Measurements from ENCODE around the gene BICDL2.
A peak's percentile ranks its signal among the peaks of the same experiment; 100 is the strongest.

BICDL2 gene

GRCh38 chr16:3009568-3010390, 27.0 kb downstream of the BICDL2 start:
- no peak for DNase-seq (ENCODE audit: low spot score)

- no peak for DNase-seq (ENCODE audit: low spot score)
Observed at GRCh38 chr16:3008690-3009037, 28.1 kb downstream of the BICDL2 start.

GRCh38 chr16:3007957-3008689, 28.6 kb downstream of the BICDL2 start:
- DNase-seq (ENCODE audit: low spot score), result no peak

- no peak for DNase-seq (ENCODE audit: low spot score)
Observed at GRCh38 chr16:3007059-3007956, 29.4 kb downstream of the BICDL2 start.

GRCh38 chr16:3004781-3005284, 31.9 kb downstream of the BICDL2 start:
- peak; percentile 51 for DNase-seq (ENCODE audit: low spot score)

GRCh38 chr16:3004319-3004718, 32.4 kb downstream of the BICDL2 start:
- DNase-seq (ENCODE audit: low spot score), result peak; percentile 41

- DNase-seq (ENCODE audit: low spot score), result peak; percentile 99
Observed at GRCh38 chr16:3003582-3004270, 33.0 kb downstream of the BICDL2 start.

GRCh38 chr16:3001316-3001715, 35.4 kb downstream of the BICDL2 start:
- no peak for DNase-seq (ENCODE audit: low spot score)

- DNase-seq (ENCODE audit: low spot score), result no peak
Observed at GRCh38 chr16:3000540-3000939, 36.2 kb downstream of the BICDL2 start.

GRCh38 chr16:2999929-3000328, 36.8 kb downstream of the BICDL2 start:
- no peak for DNase-seq (ENCODE audit: low spot score)

GRCh38 chr16:2996298-2996697, 40.4 kb downstream of the BICDL2 start:
- no peak for DNase-seq (ENCODE audit: low spot score)

- no peak for DNase-seq (ENCODE audit: low spot score)
Observed at GRCh38 chr16:2992383-2993081, 44.2 kb downstream of the BICDL2 start.

GRCh38 chr16:2991566-2992261, 45.0 kb downstream of the BICDL2 start:
- no peak for DNase-seq (ENCODE audit: low spot score)

GRCh38 chr16:2990891-2991290, 45.9 kb downstream of the BICDL2 start:
- no peak for DNase-seq (ENCODE audit: low spot score)

GRCh38 chr16:2988590-2989099, 48.1 kb downstream of the BICDL2 start:
- DNase-seq (ENCODE audit: low spot score), result no peak

- DNase-seq (ENCODE audit: low spot score), result no peak
Observed at GRCh38 chr16:2987833-2988232, 48.9 kb downstream of the BICDL2 start.

- no peak for DNase-seq (ENCODE audit: low spot score)
Observed at GRCh38 chr16:2987286-2987685, 49.5 kb downstream of the BICDL2 start.

- DNase-seq (ENCODE audit: low spot score), result no peak
Observed at GRCh38 chr16:2986623-2987188, 50.0 kb downstream of the BICDL2 start.

GRCh38 chr16:2985893-2986355, 50.8 kb downstream of the BICDL2 start:
- DNase-seq (ENCODE audit: low spot score), result no peak

- DNase-seq (ENCODE audit: low spot score), result no peak
Observed at GRCh38 chr16:2985462-2985861, 51.3 kb downstream of the BICDL2 start.
